ENCODE measurements around the gene GRID2. TPM values are rescaled to one million over a fixed set of nuclear protein-coding genes. Genes with fewer than 3 reads are reported as not detected.

Gene GRID2
- polyA plus RNA-seq, 1 experiment = not detected

DNA sequence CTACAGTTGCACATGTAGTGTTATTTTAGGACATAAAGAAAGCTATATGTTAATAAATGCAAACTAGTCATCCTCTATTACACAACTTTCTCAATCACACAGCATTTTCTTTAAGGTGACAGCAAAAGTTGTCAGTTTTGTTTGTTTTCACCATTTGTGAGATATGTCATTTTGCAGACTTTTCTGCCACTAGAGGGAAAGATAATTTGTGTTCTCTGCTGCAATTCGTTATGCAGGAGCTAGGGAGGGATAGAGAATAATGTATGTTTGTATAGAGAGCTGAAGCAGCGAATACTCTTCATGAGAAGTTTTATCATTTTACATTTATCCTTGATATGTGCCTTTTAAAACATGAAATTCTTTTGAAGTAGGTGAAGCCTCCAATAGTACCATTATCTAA lies 854.2 kb downstream of the GRID2 start:
- POLR2A ChIA-PET = no interaction called here
- TF ChIP-seq, protein P1, sequence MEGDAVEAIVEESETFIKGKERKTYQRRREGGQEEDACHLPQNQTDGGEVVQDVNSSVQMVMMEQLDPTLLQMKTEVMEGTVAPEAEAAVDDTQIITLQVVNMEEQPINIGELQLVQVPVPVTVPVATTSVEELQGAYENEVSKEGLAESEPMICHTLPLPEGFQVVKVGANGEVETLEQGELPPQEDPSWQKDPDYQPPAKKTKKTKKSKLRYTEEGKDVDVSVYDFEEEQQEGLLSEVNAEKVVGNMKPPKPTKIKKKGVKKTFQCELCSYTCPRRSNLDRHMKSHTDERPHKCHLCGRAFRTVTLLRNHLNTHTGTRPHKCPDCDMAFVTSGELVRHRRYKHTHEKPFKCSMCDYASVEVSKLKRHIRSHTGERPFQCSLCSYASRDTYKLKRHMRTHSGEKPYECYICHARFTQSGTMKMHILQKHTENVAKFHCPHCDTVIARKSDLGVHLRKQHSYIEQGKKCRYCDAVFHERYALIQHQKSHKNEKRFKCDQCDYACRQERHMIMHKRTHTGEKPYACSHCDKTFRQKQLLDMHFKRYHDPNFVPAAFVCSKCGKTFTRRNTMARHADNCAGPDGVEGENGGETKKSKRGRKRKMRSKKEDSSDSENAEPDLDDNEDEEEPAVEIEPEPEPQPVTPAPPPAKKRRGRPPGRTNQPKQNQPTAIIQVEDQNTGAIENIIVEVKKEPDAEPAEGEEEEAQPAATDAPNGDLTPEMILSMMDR (IDR thresholded peaks at IDR 0.05; ENCODE audit: low read depth, low read length) = peak; percentile 55
- Histone ChIP-seq H3K27me3 (ENCODE audit: control insufficient read depth, insufficient read depth, low read length) (no peaks in the 10 kb centered on the region), H3K4me3 (ENCODE audit: low read depth, low read length) (no peak overlapping the region), H3K9me3 (ENCODE audit: control insufficient read depth, insufficient read depth, low read length) (no peaks in the 10 kb centered on the region), H3K27ac (ENCODE audit: low read depth, low read length) (no peak overlapping the region)
- no peak for DNase-seq (ENCODE audit: low read depth, low spot score)
- CTCF ChIA-PET = interaction anchor here (0.6 to 2.4 kb wide), 9 partner anchors 8 to 605 kb away, joined by 3 to 23 read pairs (median 3); no protein-coding TSS in a partner anchor

DNA sequence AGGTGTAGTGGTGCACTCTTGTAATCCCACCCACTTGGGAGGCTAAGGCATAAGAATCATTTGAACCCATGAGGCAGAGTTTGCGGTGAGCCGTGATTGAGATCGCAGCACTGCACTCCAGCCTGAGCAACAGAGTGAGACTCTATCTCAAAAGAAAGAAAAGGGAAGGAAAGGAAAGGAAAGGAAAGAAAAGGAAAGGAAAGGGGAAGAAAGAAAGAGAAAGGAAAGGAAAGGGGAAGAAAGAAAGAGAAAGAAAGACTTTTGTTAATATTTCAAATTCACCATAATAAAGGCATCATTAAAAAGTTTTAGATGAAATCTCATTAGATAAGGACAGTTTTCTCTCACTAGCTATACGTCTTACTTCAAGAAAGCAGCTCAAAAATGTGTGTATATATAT lies 864.3 kb downstream of the GRID2 start:
- TF ChIP-seq, protein P1 (IDR thresholded peaks at IDR 0.05; ENCODE audit: low read depth, low read length) = no peak
- POLR2A ChIA-PET = no interaction called here
- CTCF ChIA-PET = no interaction called here

DNA sequence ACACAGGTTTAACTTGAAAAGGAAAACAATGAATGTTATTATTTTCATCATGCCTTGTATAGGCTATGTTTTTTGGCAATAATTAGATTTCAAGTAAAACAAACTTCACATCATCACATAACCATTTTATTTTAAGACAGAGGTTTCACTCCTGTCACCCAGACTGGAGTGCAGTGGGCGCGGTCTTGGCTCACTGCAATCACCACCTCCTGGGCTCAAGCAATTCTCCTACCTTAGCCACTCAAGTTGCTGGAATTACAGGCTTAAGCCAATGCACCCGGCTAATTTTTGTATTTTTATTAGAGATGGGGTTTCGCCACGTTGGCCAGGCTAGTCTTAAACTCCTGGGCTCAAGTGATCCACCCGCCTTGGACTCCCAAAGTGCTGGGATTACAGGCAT lies 866.2 kb downstream of the GRID2 start:
- TF ChIP-seq, protein P1 (IDR thresholded peaks at IDR 0.05; ENCODE audit: low read depth, low read length) = no peak
- Histone ChIP-seq H3K4me3 (ENCODE audit: low read depth, low read length) (no peak overlapping the region), H3K27me3 (ENCODE audit: control insufficient read depth, insufficient read depth, low read length) (no peaks in the 10 kb centered on the region), H3K27ac (ENCODE audit: low read depth, low read length) (no peak overlapping the region), H3K9me3 (ENCODE audit: control insufficient read depth, insufficient read depth, low read length) (no peaks in the 10 kb centered on the region)
- POLR2A ChIA-PET = no interaction called here
- no peak for DNase-seq (ENCODE audit: low read depth, low spot score)
- CTCF ChIA-PET = interaction anchor here (1.0 kb wide), 1 partner anchor 12 kb away, joined by 3 read pairs; no protein-coding TSS in a partner anchor

More for the DNA sequence above, 864.3 kb downstream of the GRID2 start:
- DNase-seq (ENCODE audit: low read depth, low spot score) = no peak
- Histone ChIP-seq H3K27ac (ENCODE audit: low read depth, low read length) (no peak overlapping the region), H3K9me3 (ENCODE audit: control insufficient read depth, insufficient read depth, low read length) (no peaks in the 10 kb centered on the region), H3K4me3 (ENCODE audit: low read depth, low read length) (no peak overlapping the region), H3K27me3 (ENCODE audit: control insufficient read depth, insufficient read depth, low read length) (no peaks in the 10 kb centered on the region)

DNA sequence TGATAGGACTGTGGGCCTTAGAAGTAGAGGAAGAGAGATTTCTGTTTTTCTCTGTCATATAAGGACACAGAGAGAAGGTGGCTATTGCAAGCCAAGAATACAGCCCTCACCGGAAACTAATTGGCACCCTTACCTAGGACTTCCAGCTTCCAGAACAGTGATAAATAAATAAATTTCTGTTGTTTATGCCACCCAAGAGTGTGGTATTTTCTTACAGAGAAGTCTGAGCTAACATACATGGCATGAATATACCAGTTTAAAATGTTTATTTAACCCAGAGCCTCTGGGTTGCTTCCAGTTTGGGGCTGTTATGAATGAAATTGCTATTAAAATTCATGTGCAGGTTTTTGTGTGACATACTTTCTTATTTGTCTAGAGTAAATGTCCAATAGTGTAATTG lies 870.8 kb downstream of the GRID2 start:
- TF ChIP-seq, protein P1 (IDR thresholded peaks at IDR 0.05; ENCODE audit: low read depth, low read length) = no peak
- POLR2A ChIA-PET = no interaction called here
- H3K27ac ChIP-seq (ENCODE audit: low read depth, low read length) = no peak overlapping the region
- H3K4me3 ChIP-seq (ENCODE audit: low read depth, low read length) = no peak overlapping the region
- CTCF ChIA-PET = interaction anchor here (0.6 to 2.7 kb wide), 2 partner anchors 25 to 244 kb away, joined by 8 read pairs; no protein-coding TSS in a partner anchor
- no peak for DNase-seq (ENCODE audit: low read depth, low spot score)
- H3K9me3 ChIP-seq (ENCODE audit: control insufficient read depth, insufficient read depth, low read length) = no peaks in the 10 kb centered on the region
- H3K27me3 ChIP-seq (ENCODE audit: control insufficient read depth, insufficient read depth, low read length) = no peaks in the 10 kb centered on the region

DNA sequence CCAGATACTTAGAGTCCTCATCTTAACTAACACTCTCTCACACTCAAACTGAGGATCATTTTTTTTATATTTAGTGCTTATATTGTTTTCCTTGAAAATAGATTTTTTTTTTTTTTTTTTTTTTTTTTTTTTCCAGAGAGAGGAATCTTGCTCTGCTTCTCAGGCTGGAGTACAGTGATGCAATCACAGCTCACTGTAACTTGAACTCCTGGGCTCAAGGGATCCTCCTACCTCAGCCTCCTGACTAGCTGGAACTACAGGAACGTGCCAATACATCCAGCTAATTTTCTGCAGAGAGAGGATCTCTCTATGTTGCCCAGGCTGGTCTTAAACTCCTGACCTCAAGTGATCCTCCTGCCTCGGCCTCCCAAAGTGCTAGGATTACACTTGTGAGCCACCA lies 874.5 kb downstream of the GRID2 start:
- H3K9me3 ChIP-seq (ENCODE audit: control insufficient read depth, insufficient read depth, low read length) = no peaks in the 10 kb centered on the region
- H3K4me3 ChIP-seq (ENCODE audit: low read depth, low read length) = no peak overlapping the region
- ChIA-PET POLR2A (no interaction called here), CTCF (interaction anchor here (0.7 kb wide), 2 partner anchors 21 to 586 kb away, joined by 3 to 4 read pairs; no protein-coding TSS in a partner anchor)
- no peak overlapping the region for H3K27ac ChIP-seq (ENCODE audit: low read depth, low read length)
- DNase-seq (ENCODE audit: low read depth, low spot score) = no peak
- H3K27me3 ChIP-seq (ENCODE audit: control insufficient read depth, insufficient read depth, low read length) = no peaks in the 10 kb centered on the region
- TF ChIP-seq, protein P1 (IDR thresholded peaks at IDR 0.05; ENCODE audit: low read depth, low read length) = no peak

Measured in AG04450 (cell line).